Natural killer cell treated with Interleukin-12 subunit alpha and Interleukin-12 subunit beta and Interleukin-15 and Interleukin-18, amount 100 ng/mL, for 72 hours (primary cell): ENCODE measurements around the gene NXN. TPM values are rescaled to one million over a fixed set of nuclear protein-coding genes. Genes with fewer than 3 reads are reported as not detected.
"Not testable (repeated sequence)": the region's sequence is repeated elsewhere in the genome, so short reads cannot be mapped to it uniquely, and the experiment has no call there.

Experiments
- ATAC-seq, 2 donors: fragments of 150-1000 bp; cut with Tn5 transposase in 1 of 2; sonication (Bioruptor Pico), chemical (Tn5 transposase) in 1 of 2; 2 replicates each; pipeline ENCODE4 v1.10.0; 2021
- DNase-seq: peaks from one replicate; pipeline ENCODE4 v3.0.0; 2022; ENCODE audit warnings: low spot score
- H3K27ac Mint-ChIP-seq, 2 donors: 1 replicate in 1 of 2; 2 replicates in 1 of 2; pipeline ENCODE4 v1.8.0; 2022; ENCODE audit warnings: mixed read lengths in 2 of 2, mild to moderate bottlenecking in 1 of 2, moderate library complexity in 1 of 2
- H3K27me3 Mint-ChIP-seq, 2 donors: 1 replicate in 1 of 2; 2 replicates in 1 of 2; pipeline ENCODE4 v1.8.0; 2022; ENCODE audit warnings: mixed read lengths in 2 of 2
- H3K36me3 Mint-ChIP-seq: one replicate; pipeline ENCODE4 v1.8.0; 2022; ENCODE audit warnings: mixed read lengths
- H3K4me1 Mint-ChIP-seq, 2 donors: 1 replicate in 1 of 2; 2 replicates in 1 of 2; pipeline ENCODE4 v1.8.0; 2022; ENCODE audit warnings: low read depth in 2 of 2, mixed read lengths in 2 of 2, mild to moderate bottlenecking in 1 of 2
- H3K4me3 Mint-ChIP-seq: one replicate; pipeline ENCODE4 v1.8.0; 2022; ENCODE audit warnings: mixed read lengths
- H3K9me3 Mint-ChIP-seq: 2 replicates; pipeline ENCODE4 v1.8.0; 2022; ENCODE audit warnings: mixed read lengths
- total RNA-seq, 2 donors: library from RNA; stranded (reverse); gene quantifications; one replicate each; pipeline ENCODE4 v1.2.3, GENCODE V29; 2022

NXN gene
- total RNA-seq, 2 donors from 2014 or later = 0.61 to 0.69 TPM

DNA sequence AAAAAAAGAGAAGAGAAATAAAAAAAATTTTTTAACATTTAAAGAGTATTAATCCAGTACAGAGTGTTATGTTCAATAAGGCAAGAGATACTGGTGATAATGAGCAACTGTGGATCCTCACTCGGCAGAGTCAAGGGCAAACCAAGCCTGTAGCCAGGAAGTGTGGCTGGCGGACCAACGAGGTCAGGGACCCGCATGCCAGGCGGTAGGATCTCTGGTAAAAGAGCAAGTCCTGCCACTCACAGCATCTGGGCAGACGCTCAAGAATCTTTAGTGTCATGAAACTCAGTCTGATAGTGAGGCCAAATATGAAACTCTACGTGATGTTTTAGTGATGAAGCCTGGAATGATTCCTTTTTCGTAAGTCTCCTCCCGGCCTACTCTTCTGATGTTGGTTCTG lies 219.2 kb downstream of the NXN start:
- no peak overlapping the region for H3K27ac Mint-ChIP-seq
- H3K36me3 Mint-ChIP-seq = peaks cover 11% of the 10 kb centered on the region
- H3K4me1 Mint-ChIP-seq = no peaks in the 10 kb centered on the region
- ATAC-seq (no peak), DNase-seq (no peak)
- no peaks in the 10 kb centered on the region for H3K9me3 Mint-ChIP-seq
- H3K4me3 Mint-ChIP-seq = no peak overlapping the region
- H3K27me3 Mint-ChIP-seq = no peaks in the 10 kb centered on the region

DNA sequence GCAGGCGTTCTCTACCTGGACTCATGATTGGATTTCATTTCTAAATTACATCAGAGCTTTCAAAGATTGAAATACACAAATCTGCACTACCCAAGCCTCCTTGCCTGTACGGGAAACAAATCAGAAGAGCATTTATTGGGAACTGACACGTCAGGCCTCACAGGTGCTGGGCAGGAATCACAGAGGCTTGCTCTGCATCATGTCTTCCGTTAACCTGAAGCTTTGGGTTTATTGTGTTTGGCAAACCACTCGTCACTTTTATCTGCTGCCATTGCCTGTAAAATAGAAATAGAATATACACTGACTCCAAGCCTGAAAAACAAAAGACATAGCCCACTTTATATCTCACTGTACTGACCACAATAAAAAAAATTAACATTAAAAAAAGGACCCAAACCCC lies 219.6 kb downstream of the NXN start:
- no peaks in the 10 kb centered on the region for H3K9me3 Mint-ChIP-seq
- no peak overlapping the region for H3K4me3 Mint-ChIP-seq
- H3K4me1 Mint-ChIP-seq = peaks cover 0 to 3% of the 10 kb centered on the region in 2 donors
- no peak for ATAC-seq
- no peak for DNase-seq
- peaks cover 7% of the 10 kb centered on the region for H3K36me3 Mint-ChIP-seq
- H3K27ac Mint-ChIP-seq = no peak overlapping the region
- no peaks in the 10 kb centered on the region for H3K27me3 Mint-ChIP-seq

DNA sequence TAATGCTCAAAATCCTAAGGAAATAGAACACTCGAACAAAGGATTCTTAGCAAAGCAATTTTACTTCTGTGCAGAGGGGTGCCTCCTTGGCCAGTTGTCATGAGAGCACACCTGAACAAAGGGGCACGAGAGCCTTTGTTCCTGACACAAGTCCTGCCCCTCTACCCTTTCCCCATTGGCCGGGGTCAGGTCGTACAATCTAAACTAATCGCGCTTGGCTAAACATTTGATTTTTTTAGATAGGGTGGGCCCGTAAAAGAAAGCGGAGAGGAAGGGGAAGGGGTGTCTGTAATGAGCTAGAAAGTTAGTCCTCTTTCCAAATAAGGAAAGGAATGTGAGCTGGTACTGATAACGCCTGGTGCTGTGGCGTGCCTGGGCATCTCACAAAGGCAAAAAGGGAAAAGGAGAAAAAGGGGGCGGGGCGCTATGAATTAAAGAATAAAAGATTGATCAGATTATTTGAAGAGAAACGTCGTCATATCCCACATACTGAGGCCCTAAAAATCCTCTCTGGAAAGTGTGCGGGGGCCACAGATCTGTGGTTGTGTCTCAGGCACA lies 223.5 kb downstream of the NXN start:
- not testable (repeated sequence) for H3K4me3 Mint-ChIP-seq, H3K9me3 Mint-ChIP-seq, DNase-seq, H3K27me3 Mint-ChIP-seq, H3K36me3 Mint-ChIP-seq, ATAC-seq
- Mint-ChIP-seq H3K4me1 (peaks cover 12 to 18% of the 10 kb centered on the region in 2 donors), H3K27ac (peak overlapping the region in 1 of 2 donors; percentile 27)

DNA sequence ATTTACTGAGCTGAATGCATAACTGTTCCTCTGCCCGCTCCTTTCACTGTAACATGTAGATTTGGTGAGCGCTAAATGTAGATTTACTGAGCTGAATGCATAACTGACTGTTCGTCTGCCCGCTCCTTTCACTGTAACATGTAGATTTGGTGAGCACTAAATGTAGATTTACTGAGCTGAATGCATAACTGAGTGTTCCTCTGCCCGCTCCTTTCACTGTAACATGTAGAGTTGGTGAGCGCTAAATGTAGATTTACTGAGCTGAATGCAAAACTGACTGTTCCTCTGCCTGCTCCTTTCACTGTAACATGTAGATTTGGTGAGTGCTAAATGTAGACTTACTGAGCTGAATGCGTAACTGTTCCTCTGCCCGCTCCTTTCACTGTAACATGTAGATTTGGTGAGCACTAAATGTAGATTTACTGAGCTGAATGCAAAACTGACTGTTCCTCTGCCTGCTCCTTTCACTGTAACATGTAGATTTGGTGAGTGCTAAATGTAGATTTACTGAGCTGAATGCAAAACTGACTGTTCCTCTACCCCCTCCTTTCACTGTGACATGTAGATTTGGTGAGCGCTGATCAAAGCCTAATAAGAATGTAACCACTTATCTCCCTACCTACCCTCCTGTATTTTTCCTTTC lies 224.1 kb downstream of the NXN start:
- H3K27ac Mint-ChIP-seq = peak overlapping the region in 1 of 2 donors; percentile 27
- DNase-seq, H3K9me3 Mint-ChIP-seq, H3K4me3 Mint-ChIP-seq, ATAC-seq, H3K36me3 Mint-ChIP-seq, H3K27me3 Mint-ChIP-seq: not testable (repeated sequence)
- peaks cover 18 to 23% of the 10 kb centered on the region in 2 donors for H3K4me1 Mint-ChIP-seq

DNA sequence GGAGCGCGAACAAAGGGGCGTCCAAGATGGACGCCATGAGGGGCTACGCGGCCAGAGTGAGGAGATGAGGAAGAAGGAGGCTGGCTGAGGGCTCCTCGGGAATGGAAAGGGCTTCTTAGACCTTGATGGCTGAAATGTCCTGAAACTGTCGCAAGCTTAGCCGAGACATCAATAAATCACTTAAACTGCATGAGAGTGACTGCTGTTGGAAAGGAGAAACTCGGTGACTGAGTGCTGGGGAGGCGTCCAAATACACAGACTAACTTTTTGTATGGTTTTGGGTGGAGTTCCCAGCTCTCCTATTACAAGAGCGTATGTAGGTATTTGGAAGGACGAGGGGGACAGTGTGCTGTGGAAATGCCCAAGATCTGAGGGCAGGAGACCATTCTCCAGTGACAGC lies 226.2 kb downstream of the NXN start:
- peaks cover 7% of the 10 kb centered on the region for H3K36me3 Mint-ChIP-seq
- H3K27ac Mint-ChIP-seq = no peak overlapping the region
- no peak for ATAC-seq
- no peaks in the 10 kb centered on the region for H3K27me3 Mint-ChIP-seq
- peaks cover 31 to 35% of the 10 kb centered on the region in 2 donors for H3K4me1 Mint-ChIP-seq
- peaks cover 4% of the 10 kb centered on the region for H3K9me3 Mint-ChIP-seq
- no peak for DNase-seq
- H3K4me3 Mint-ChIP-seq = peak overlapping the region; percentile 34

DNA sequence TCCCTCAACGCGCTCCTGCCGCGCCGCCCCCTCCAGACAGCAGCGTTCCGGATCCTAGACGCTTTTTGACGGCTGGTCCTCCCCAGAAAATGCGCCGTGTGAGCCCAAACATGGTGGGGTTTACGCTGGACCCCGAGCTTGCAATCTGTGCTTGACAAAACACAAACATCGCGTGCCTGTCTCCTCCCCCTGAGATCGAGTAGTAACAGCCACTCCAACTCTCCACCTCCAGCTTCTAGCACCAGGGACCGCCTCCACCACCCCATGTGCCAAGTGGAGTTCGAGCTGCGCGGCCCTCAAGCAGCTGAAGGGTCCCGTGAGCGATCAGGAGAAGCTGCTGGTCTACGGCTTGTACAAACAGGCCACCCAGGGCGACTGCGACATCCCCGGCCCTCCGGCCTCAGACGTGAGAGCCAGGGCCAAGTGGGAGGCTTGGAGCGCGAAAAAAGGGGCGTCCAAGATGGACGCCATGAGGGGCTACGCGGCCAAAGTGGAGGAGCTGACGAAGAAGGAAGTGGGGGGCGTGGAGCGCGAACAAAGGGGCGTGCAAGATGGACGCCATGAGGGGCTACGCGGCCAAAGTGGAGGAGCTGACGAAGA lies 226.9 kb downstream of the NXN start:
- ATAC-seq (no peak), DNase-seq (no peak)
- H3K36me3 Mint-ChIP-seq = peaks cover 14% of the 10 kb centered on the region
- H3K9me3 Mint-ChIP-seq = peaks cover 4% of the 10 kb centered on the region
- H3K4me3 Mint-ChIP-seq = peak overlapping the region; percentile 96
- no peaks in the 10 kb centered on the region for H3K27me3 Mint-ChIP-seq
- peak overlapping the region; percentile 83 to 87 for H3K27ac Mint-ChIP-seq
- peaks cover 38 to 42% of the 10 kb centered on the region in 2 donors for H3K4me1 Mint-ChIP-seq

DNA sequence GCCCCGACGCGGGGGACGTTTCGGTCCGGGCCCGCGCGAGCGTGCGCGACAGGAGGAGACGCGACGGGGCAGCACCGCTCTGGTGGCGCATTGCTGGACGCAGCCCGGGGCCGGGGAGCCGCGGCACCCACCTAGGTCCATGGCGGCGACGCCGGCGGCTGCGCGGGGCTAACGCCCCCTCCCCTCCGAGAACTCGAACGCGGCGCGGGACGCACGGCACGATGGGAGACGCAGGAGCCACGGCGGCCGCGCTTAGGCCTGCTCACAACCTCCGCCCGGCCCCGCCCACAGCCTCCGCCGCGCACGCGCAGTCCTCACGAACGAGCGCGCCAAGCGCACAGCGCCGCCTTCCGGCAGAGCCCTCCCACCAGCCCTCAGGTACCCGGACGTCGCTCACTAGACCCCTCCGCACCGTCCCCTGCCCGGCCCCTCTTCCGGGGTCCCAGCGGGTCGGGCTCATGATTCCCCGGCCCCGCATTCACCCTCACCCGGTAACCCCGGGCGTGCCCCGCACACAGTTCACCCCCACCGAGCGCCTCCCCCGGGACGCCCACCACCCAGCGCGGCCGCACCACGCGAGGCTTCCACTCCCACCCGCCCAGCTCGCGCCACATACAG lies 227.5 kb downstream of the NXN start, which contains the start of gene GEMIN4:
Gene GEMIN4 (minus strand): TSS at position 263 of the 618 bp plus-strand sequence. CDS start 122 bp downstream, at position 141.
- peaks cover 39 to 42% of the 10 kb centered on the region in 2 donors for H3K4me1 Mint-ChIP-seq
- peaks cover 4% of the 10 kb centered on the region for H3K9me3 Mint-ChIP-seq
- H3K27me3 Mint-ChIP-seq = no peaks in the 10 kb centered on the region
- H3K4me3 Mint-ChIP-seq = peak within 1 kb of the TSS; percentile 96
- peaks cover 14% of the 10 kb centered on the region for H3K36me3 Mint-ChIP-seq
- ATAC-seq (peak; percentile 93 to 94), DNase-seq (peak; percentile 95)
- H3K27ac Mint-ChIP-seq = peak within 1 kb of the TSS; percentile 83 to 87

DNA sequence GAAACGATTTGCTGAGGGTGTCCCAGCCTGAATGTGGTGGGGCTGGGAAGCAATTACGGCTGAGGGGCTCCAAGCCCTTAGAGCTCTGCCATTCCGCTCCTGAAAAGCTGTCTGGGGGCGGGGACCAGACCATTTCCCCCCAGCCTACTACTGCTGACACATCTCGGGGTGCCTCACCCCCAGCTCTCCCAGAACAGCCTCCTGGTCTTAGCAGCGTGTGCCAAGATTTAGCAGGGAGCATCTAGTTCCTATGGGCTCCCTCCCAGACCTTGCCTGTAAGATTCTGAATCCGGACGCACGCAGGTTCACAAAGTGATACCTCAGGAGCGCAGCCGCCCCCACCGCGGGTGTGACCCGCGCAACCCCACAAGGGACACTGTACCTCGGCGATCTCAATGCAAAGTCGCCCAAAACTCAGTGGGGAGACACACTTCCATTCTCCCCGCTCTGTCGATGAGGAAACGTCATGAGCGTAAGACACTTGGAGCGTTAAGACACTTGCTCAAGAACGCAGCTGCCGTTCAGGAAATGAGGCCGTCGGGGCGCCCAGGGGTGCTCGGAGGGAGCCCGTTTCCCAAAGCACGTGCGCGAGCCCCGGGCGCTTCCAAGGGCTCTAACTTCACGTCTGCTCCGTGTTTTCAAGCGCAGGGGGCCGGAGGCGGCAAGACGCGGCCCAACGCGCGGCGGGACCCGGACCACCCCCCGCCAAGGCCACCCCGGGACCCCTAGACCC lies 228.1 kb downstream of the NXN start:
- Mint-ChIP-seq H3K27me3 (no peaks in the 10 kb centered on the region), H3K36me3 (peaks cover 14% of the 10 kb centered on the region), H3K4me3 (peak overlapping the region; percentile 96), H3K9me3 (peaks cover 4% of the 10 kb centered on the region), H3K4me1 (peaks cover 39 to 42% of the 10 kb centered on the region in 2 donors), H3K27ac (peak overlapping the region; percentile 83 to 87)
- peak; percentile 76 for DNase-seq
- ATAC-seq = peak; percentile 68 to 71

DNA sequence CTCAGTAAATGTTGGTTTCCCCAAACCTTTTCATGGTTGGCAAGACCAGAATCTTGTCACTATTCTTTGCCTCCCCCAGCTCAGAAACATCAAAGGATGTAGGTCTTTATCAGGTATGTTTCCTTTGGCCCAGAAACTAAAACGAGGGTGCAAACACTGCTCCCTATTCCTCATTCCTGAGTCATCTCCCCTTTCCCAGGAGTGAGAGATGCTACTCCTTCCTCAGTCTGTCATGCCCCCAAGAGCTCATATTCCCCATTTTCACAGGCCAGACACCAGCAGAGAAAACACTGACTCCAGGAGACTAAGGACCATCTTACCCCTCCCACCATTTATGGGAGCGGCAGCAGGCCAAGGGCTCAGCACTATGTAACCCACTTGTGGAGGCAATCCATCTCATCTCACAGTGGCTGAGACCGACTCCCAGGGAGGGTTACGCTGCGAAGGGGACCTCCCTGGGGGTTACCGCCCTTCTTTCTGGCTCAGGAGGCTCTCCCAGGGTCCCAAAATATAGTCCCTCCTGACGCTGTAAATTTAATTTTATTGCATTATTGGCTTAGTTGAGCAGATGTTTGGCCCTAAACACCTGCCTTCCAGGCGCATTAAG lies 229.0 kb downstream of the NXN start:
- H3K36me3 Mint-ChIP-seq = peaks cover 14% of the 10 kb centered on the region
- ATAC-seq (no peak), DNase-seq (no peak)
- H3K27ac Mint-ChIP-seq = peak overlapping the region; percentile 83 to 87
- peak overlapping the region; percentile 96 for H3K4me3 Mint-ChIP-seq
- H3K27me3 Mint-ChIP-seq = no peaks in the 10 kb centered on the region
- H3K4me1 Mint-ChIP-seq = peaks cover 39 to 42% of the 10 kb centered on the region in 2 donors
- H3K9me3 Mint-ChIP-seq = peaks cover 4% of the 10 kb centered on the region

DNA sequence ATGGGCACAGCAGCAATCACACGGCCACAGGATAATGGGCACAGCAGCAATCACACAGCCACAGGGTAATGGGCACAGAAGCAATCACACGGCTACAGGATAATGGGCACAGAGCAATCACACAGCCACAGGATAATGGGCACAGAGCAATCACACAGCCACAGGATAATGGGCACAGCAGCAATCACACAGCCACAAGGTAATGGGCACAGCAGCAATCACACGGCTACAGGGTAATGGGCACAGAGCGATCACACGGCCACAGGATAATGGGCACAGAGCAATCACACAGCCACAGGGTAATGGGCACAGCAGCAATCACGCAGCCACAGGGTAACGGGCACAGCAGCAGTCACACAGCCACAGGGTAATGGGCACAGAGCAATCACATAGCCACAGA lies 230.2 kb downstream of the NXN start:
- peaks cover 14% of the 10 kb centered on the region for H3K36me3 Mint-ChIP-seq
- DNase-seq, ATAC-seq, H3K27ac Mint-ChIP-seq, H3K9me3 Mint-ChIP-seq, H3K27me3 Mint-ChIP-seq: not testable (repeated sequence)
- peaks cover 39% of the 10 kb centered on the region in 2 donors for H3K4me1 Mint-ChIP-seq
- H3K4me3 Mint-ChIP-seq = peak overlapping the region; percentile 31

Other genes with a start within 250 kb of the NXN start
- gene TLCD3A, start 247.2 kb downstream of the NXN start, total RNA-seq = 10 to 100 TPM; 15.5 to 17.8 TPM
- gene GEMIN4, start 227.5 kb downstream of the NXN start, total RNA-seq = 10 to 100 TPM; 34.2 to 58.4 TPM
- 10 to 100 TPM; 52.9 to 62.5 TPM for gene GLOD4, start 197.5 kb downstream of the NXN start, total RNA-seq
- 10 to 100 TPM; 23.5 to 36.6 TPM for gene MRM3, start 197.4 kb downstream of the NXN start, total RNA-seq
- 10 to 100 TPM; 12.7 to 19.8 TPM for gene TIMM22, start 17.4 kb upstream of the NXN start, total RNA-seq
- gene ABR, start 200.2 kb upstream of the NXN start, total RNA-seq = 10 to 100 TPM; 79.1 to 80.5 TPM